Measurements from ENCODE around the gene CNPY1.

DNA sequence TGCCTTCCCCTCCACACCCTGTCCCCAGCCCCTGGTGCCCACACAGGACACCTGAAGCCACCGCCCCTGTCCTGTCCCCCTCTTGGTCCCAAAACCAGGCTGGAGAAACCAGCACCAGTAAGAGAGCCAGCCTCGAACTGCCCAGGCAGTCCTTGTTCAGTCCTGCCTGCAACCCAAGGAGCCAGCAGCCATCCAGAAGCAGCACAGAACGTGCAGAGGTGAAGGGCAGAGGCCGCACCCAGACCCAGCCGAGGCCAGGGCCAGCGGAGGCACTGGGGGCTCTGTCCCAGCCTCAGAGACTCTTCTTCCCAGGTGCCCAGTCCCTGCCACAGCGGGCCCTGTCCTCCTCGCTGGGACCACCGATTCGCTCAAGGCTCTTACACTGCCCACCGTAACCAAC lies 23.3 kb upstream of the CNPY1 start:
- TF ChIP-seq EZH2 (IDR thresholded peaks at IDR 0.05; ENCODE audit: low read length, missing control alignments): no peak
- no peak for TF ChIP-seq CTCF (conservative IDR thresholded peaks at IDR 0.05 in 1 of 2, IDR thresholded peaks at IDR 0.05 in 1 of 2; ENCODE audit: low read depth in 1 of 2, low read length in 2 of 2)

Measured in fibroblast of lung (primary cell).